Chondrocyte (in vitro differentiated cells): ENCODE measurements around the gene MAD1L1. TPM values are rescaled to one million over a fixed set of nuclear protein-coding genes. Genes with fewer than 3 reads are reported as not detected.
"Not testable (repeated sequence)": the region's sequence is repeated elsewhere in the genome, so short reads cannot be mapped to it uniquely, and the experiment has no call there.

Experiments
- DNase-seq: peaks from one replicate; pipeline ENCODE4 v3.0.0; 2021; ENCODE audit warnings: mixed read lengths, low spot score
- H3K27ac Mint-ChIP-seq: one replicate; pipeline ENCODE4 v1.8.0; 2021; ENCODE audit warnings: mild to moderate bottlenecking, moderate library complexity, mixed read lengths; ENCODE audit not compliant: unreplicated experiment
- H3K27me3 Mint-ChIP-seq: 2 replicates; pipeline ENCODE4 v1.8.0; 2021; ENCODE audit warnings: low read depth, mixed read lengths
- H3K36me3 Mint-ChIP-seq: 2 replicates; pipeline ENCODE4 v1.8.0; 2021; ENCODE audit warnings: low read depth, mixed read lengths
- H3K4me1 Mint-ChIP-seq: 2 replicates; pipeline ENCODE4 v1.8.0; 2021; ENCODE audit warnings: low read depth, mild to moderate bottlenecking, mixed read lengths
- H3K4me3 Mint-ChIP-seq: one replicate; pipeline ENCODE4 v1.8.0; 2021; ENCODE audit warnings: mild to moderate bottlenecking, moderate library complexity, mixed read lengths; ENCODE audit not compliant: unreplicated experiment
- H3K9me3 Mint-ChIP-seq: 2 replicates; pipeline ENCODE4 v1.8.0; 2021; ENCODE audit warnings: low read depth, mixed read lengths
- total RNA-seq: library from RNA; stranded (reverse); gene quantifications from 3 replicates; pipeline ENCODE4 v1.2.1, GENCODE V29; 2021
- TF ChIP-seq, protein P1 (sequence below): fragments of 200-600 bp; sonication (generic); IDR thresholded peaks from 2 replicates; pipeline ENCODE4 v1.5.0; 2021; ENCODE audit warnings: antibody characterized with exemption, mild to moderate bottlenecking, moderate library complexity

The MAD1L1 gene
- total RNA-seq, 1 donor from 2014 or later: 22.7 TPM

- TF ChIP-seq, protein P1, sequence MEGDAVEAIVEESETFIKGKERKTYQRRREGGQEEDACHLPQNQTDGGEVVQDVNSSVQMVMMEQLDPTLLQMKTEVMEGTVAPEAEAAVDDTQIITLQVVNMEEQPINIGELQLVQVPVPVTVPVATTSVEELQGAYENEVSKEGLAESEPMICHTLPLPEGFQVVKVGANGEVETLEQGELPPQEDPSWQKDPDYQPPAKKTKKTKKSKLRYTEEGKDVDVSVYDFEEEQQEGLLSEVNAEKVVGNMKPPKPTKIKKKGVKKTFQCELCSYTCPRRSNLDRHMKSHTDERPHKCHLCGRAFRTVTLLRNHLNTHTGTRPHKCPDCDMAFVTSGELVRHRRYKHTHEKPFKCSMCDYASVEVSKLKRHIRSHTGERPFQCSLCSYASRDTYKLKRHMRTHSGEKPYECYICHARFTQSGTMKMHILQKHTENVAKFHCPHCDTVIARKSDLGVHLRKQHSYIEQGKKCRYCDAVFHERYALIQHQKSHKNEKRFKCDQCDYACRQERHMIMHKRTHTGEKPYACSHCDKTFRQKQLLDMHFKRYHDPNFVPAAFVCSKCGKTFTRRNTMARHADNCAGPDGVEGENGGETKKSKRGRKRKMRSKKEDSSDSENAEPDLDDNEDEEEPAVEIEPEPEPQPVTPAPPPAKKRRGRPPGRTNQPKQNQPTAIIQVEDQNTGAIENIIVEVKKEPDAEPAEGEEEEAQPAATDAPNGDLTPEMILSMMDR: no peak
- Mint-ChIP-seq H3K27me3 (no peaks in the 10 kb centered on the region), H3K4me3 (no peak overlapping the region), H3K4me1 (peaks cover 16% of the 10 kb centered on the region), H3K36me3 (peaks cover 2% of the 10 kb centered on the region), H3K9me3 (peaks cover 5% of the 10 kb centered on the region), H3K27ac (no peak overlapping the region)
- peak; percentile 73 for DNase-seq
These were observed 349.5 kb downstream of the MAD1L1 start for GRCh38 chr7:1883031-1883761.

DNA sequence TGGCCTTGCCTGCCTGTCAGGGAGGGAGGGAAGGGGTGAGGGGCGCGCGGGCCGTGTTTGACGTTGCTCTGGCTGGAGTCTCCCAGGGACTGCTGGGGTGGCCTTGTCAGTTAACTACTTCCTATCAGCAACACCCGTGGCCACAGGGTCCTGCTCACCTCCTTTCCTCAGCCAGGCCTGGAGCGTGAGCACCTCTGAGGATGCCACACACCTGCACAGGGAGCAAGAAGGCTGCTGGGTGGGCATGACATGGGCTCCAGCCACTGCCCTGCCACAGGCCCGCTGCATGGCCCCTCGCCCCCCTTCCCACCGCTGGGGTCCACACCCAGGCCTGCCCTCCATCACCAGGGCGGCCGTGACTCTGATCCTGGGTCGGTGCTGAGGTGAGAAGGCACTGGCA, 350.3 kb downstream of the MAD1L1 start:
- Mint-ChIP-seq H3K4me3 (no peak overlapping the region), H3K4me1 (peaks cover 16% of the 10 kb centered on the region), H3K9me3 (peaks cover 10% of the 10 kb centered on the region), H3K27ac (no peak overlapping the region), H3K36me3 (peaks cover 4% of the 10 kb centered on the region), H3K27me3 (no peaks in the 10 kb centered on the region)
- DNase-seq: peak; percentile 68
- TF ChIP-seq, protein P1: no peak

- DNase-seq: peak; percentile 88
- H3K4me1 Mint-ChIP-seq: peaks cover 16% of the 10 kb centered on the region
- H3K36me3 Mint-ChIP-seq: peaks cover 4% of the 10 kb centered on the region
- no peak overlapping the region for H3K4me3 Mint-ChIP-seq
- no peaks in the 10 kb centered on the region for H3K27me3 Mint-ChIP-seq
- no peak overlapping the region for H3K27ac Mint-ChIP-seq
- H3K9me3 Mint-ChIP-seq: peaks cover 10% of the 10 kb centered on the region
- TF ChIP-seq, protein P1: no peak
These were observed 350.8 kb downstream of the MAD1L1 start for GRCh38 chr7:1881946-1882345.

DNA sequence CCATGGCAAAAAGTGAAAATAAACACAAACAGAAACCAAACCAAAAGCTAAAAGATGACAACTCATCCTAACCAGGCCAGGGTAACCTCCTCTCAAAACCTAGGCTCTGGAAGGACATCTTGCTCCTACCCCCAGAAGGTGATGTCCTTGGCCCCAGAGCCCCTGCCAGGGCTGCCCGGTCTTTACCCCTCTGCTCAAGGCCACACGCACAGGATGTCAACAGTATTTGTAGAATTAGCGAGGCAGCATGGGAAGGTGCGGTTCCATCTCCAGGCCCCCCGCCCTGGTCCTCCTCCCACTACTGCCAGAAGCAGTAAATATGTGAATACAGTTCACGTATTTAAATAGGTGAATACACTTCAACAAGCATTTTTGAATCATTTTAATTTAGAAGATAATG, 356.1 kb downstream of the MAD1L1 start:
- DNase-seq, H3K27me3 Mint-ChIP-seq, H3K4me3 Mint-ChIP-seq, H3K36me3 Mint-ChIP-seq, H3K27ac Mint-ChIP-seq, H3K4me1 Mint-ChIP-seq: not testable (repeated sequence)
- H3K9me3 Mint-ChIP-seq: peaks cover 10% of the 10 kb centered on the region

GRCh38 chr7:1875392-1876199, 357.1 kb downstream of the MAD1L1 start:
- not testable (repeated sequence) for H3K27ac Mint-ChIP-seq, H3K27me3 Mint-ChIP-seq
- TF ChIP-seq, protein P1: peak; percentile 69

GRCh38 chr7:1874590-1875391, 358.0 kb downstream of the MAD1L1 start:
- H3K27ac Mint-ChIP-seq, H3K36me3 Mint-ChIP-seq, DNase-seq, H3K4me1 Mint-ChIP-seq, H3K4me3 Mint-ChIP-seq, H3K27me3 Mint-ChIP-seq: not testable (repeated sequence)
- H3K9me3 Mint-ChIP-seq: peaks cover 10% of the 10 kb centered on the region

More at GRCh38 chr7:1875392-1876199, 357.1 kb downstream of the MAD1L1 start:
- H3K4me3 Mint-ChIP-seq, H3K36me3 Mint-ChIP-seq, H3K4me1 Mint-ChIP-seq, DNase-seq: not testable (repeated sequence)
- peaks cover 10% of the 10 kb centered on the region for H3K9me3 Mint-ChIP-seq
